Loucy (cell line): ENCODE data around the gene NBL1.

ENCODE experiments used
- H2AFZ ChIP-seq: fragments of 200-600 bp; sonication (generic); 2 replicates; pipeline ENCODE4 v1.6.0; 2016; ENCODE audit warnings: antibody characterized with exemption, mild to moderate bottlenecking, low read length, moderate library complexity
- H3F3A ChIP-seq: fragments of 200-600 bp; 2 replicates; pipeline ENCODE4 v1.6.0; 2016; ENCODE audit warnings: antibody characterized with exemption, low read depth, mild to moderate bottlenecking
- H3K27me3 ChIP-seq: fragments of 200-600 bp; sonication (generic); 2 replicates; pipeline ENCODE4 v1.6.1; 2014; ENCODE audit warnings: low read length, mild to moderate bottlenecking; ENCODE audit not compliant: insufficient read depth, poor library complexity, severe bottlenecking
- H3K36me3 ChIP-seq: fragments of 200-600 bp; sonication (generic); 2 replicates; pipeline ENCODE4 v1.6.1; 2016; ENCODE audit warnings: low read length; ENCODE audit not compliant: insufficient read depth
- H3K4me1 ChIP-seq: fragments of 200-600 bp; sonication (generic); 2 replicates; pipeline ENCODE4 v1.5.1; 2014; ENCODE audit warnings: low read length, mild to moderate bottlenecking; ENCODE audit not compliant: insufficient read depth, poor library complexity, severe bottlenecking
- H3K4me2 ChIP-seq: fragments of 200-600 bp; sonication (generic); 2 replicates; pipeline ENCODE4 v1.6.0; 2014; ENCODE audit warnings: antibody characterized with exemption, low read length, low read depth, mild to moderate bottlenecking; ENCODE audit not compliant: poor library complexity, severe bottlenecking
- H3K4me3 ChIP-seq: fragments of 200-600 bp; sonication (generic); 2 replicates; pipeline ENCODE4 v1.5.1; 2014; ENCODE audit warnings: low read length, mild to moderate bottlenecking, mixed read lengths; ENCODE audit not compliant: poor library complexity, severe bottlenecking
- H3K79me2 ChIP-seq: fragments of 200-600 bp; sonication (generic); 2 replicates; pipeline ENCODE4 v1.6.1; 2014; ENCODE audit warnings: low read length; ENCODE audit not compliant: insufficient read depth
- H3K9ac ChIP-seq: fragments of 200-600 bp; sonication (generic); 2 replicates; pipeline ENCODE4 v1.6.0; 2014; ENCODE audit warnings: mild to moderate bottlenecking, low read depth, low read length, moderate library complexity; ENCODE audit not compliant: poor library complexity, severe bottlenecking
- H3K9me2 ChIP-seq: fragments of 200-600 bp; sonication (generic); replicated peaks from 2 replicates; pipeline ENCODE4 v1.6.1; 2016; ENCODE audit warnings: low read depth, low read length, mixed read lengths
- H3K9me3 ChIP-seq: fragments of 200-600 bp; sonication (generic); 2 replicates; pipeline ENCODE4 v1.6.1; 2014; ENCODE audit warnings: mild to moderate bottlenecking, antibody characterized with exemption, low read length, low read depth; ENCODE audit not compliant: insufficient read depth
- H4K20me1 ChIP-seq: fragments of 200-600 bp; sonication (generic); 2 replicates; pipeline ENCODE4 v1.6.0; 2014; ENCODE audit warnings: antibody characterized with exemption, low read length, mild to moderate bottlenecking; ENCODE audit not compliant: insufficient read depth, poor library complexity, severe bottlenecking
- CTCF ChIP-seq: fragments of 200-600 bp; sonication (generic); conservative IDR thresholded peaks from 2 replicates; pipeline ENCODE4 v1.5.1; 2014; ENCODE audit warnings: mild to moderate bottlenecking, antibody characterized with exemption, low read length
- EZH2phosphoT487 ChIP-seq: fragments of 200-600 bp; IDR thresholded peaks from 2 replicates; pipeline ENCODE4 v1.6.1; 2018; ENCODE audit warnings: antibody characterized with exemption, mild to moderate bottlenecking, moderate library complexity, borderline replicate concordance

Gene NBL1

GRCh38 chr1:19688041-19688842 is 44.1 kb downstream of the NBL1 start:
- H3K79me2 ChIP-seq, result no peaks in the 10 kb centered on the region
- H3K4me2 ChIP-seq, result no peak overlapping the region

GRCh38 chr1:19689085-19689757 is 45.1 kb downstream of the NBL1 start:
- no peaks in the 10 kb centered on the region for H4K20me1 ChIP-seq
- H3K79me2 ChIP-seq, result no peaks in the 10 kb centered on the region
- H3F3A ChIP-seq, result no peaks in the 10 kb centered on the region
- peaks cover 12% of the 10 kb centered on the region; the same call in 1 of the 2 replicates for H3K9me3 ChIP-seq
- no peak overlapping the region for H3K4me3 ChIP-seq
- no peaks in the 10 kb centered on the region for H3K36me3 ChIP-seq
- H3K9me2 ChIP-seq, result no peaks in the 10 kb centered on the region
- no peak overlapping the region for H3K4me2 ChIP-seq
- no peaks in the 10 kb centered on the region for H3K27me3 ChIP-seq
- H3K9ac ChIP-seq, result no peak overlapping the region
- no peak for TF ChIP-seq CTCF
- TF ChIP-seq EZH2phosphoT487, result no peak
- H2AFZ ChIP-seq, result no peak overlapping the region
- H3K4me1 ChIP-seq, result no peaks in the 10 kb centered on the region

More at GRCh38 chr1:19688041-19688842, 44.1 kb downstream of the NBL1 start:
- H3K9me3 ChIP-seq, result peaks cover 12% of the 10 kb centered on the region; the same call in 1 of the 2 replicates
- no peaks in the 10 kb centered on the region for H3K9me2 ChIP-seq
- no peaks in the 10 kb centered on the region for H3K27me3 ChIP-seq
- H3K9ac ChIP-seq, result no peak overlapping the region
- no peaks in the 10 kb centered on the region for H3K36me3 ChIP-seq
- H3K4me1 ChIP-seq, result no peaks in the 10 kb centered on the region
- no peak overlapping the region for H2AFZ ChIP-seq
- H4K20me1 ChIP-seq, result no peaks in the 10 kb centered on the region
- H3F3A ChIP-seq, result no peaks in the 10 kb centered on the region
- H3K4me3 ChIP-seq, result no peak overlapping the region
- TF ChIP-seq EZH2phosphoT487 (no peak), CTCF (no peak)

GRCh38 chr1:19689856-19690255 is 45.7 kb downstream of the NBL1 start:
- H3K9me3 ChIP-seq, result peaks cover 12% of the 10 kb centered on the region; the same call in 1 of the 2 replicates
- H3F3A ChIP-seq, result no peaks in the 10 kb centered on the region
- H2AFZ ChIP-seq, result no peak overlapping the region
- H3K4me2 ChIP-seq, result no peak overlapping the region
- no peaks in the 10 kb centered on the region for H3K79me2 ChIP-seq
- H3K9ac ChIP-seq, result no peak overlapping the region
- no peaks in the 10 kb centered on the region for H3K9me2 ChIP-seq
- H3K36me3 ChIP-seq, result no peaks in the 10 kb centered on the region
- H3K4me1 ChIP-seq, result no peaks in the 10 kb centered on the region
- no peak for TF ChIP-seq CTCF
- TF ChIP-seq EZH2phosphoT487, result no peak
- no peak overlapping the region for H3K4me3 ChIP-seq
- no peaks in the 10 kb centered on the region for H3K27me3 ChIP-seq
- no peaks in the 10 kb centered on the region for H4K20me1 ChIP-seq
